Effector CD4-positive, alpha-beta T cell (primary cell): Measurements from ENCODE around the gene SRRM3.
"Not testable (repeated sequence)": the region's sequence is repeated elsewhere in the genome, so short reads cannot be mapped to it uniquely, and the experiment has no call there.

ENCODE experiments used
- DNase-seq: peaks from one replicate; pipeline ENCODE4 v3.0.0-alpha.2; 2020

The SRRM3 gene

DNA sequence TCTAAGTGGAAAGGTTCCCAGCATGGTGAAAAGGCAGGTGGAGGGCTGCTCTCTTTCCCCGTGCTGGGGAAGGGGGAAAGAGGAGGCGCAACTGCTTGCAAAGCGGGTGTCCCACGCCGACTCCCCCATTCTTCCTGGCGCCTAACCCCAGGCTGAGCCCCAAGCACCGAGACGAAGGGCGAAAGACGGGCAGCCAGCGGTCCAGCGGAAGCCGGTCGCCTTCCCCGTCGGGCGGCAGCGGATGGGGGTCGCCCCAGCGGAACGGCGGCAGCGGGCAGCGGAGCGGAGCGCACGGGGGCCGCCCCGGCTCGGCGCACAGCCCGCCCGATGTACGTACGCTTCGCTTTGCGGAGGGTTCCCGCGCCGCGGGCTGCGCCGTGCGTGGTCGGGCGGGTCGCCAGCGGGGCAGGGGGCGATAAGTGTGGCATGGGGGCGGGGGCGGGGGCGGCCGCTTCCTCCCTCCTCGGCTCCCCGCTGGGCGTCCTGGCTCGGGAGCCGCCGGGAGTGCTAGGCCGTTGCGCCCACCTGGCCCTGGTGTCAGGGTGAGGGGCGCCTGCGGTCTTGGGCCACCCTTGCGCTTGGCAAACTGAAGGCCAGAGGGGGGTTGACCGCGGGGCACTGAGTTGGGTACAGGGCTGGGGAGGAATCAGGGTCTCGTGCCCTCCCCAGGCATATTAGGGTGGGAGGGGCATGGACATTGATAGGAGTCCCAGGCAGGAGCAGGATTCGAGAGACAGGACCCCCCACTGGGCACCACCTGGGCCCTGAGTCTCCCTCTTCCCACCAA lies 65.6 kb downstream of the SRRM3 start:
- no peak for DNase-seq

DNA sequence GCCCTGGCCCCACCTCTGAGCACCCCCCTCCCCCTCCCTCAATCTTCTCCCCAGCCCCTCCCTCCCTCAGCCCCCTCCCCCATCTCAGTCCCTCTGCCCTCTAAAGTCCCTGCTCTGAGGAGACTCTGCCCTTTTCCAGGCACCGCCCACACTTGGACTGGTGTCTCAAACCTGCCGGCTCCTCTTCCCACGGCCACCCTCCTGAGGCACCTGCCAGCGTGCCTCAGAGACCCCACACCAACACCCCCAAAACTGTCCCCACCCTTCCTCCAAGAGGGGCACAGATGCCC lies 66.1 kb downstream of the SRRM3 start:
- DNase-seq = no peak

DNA sequence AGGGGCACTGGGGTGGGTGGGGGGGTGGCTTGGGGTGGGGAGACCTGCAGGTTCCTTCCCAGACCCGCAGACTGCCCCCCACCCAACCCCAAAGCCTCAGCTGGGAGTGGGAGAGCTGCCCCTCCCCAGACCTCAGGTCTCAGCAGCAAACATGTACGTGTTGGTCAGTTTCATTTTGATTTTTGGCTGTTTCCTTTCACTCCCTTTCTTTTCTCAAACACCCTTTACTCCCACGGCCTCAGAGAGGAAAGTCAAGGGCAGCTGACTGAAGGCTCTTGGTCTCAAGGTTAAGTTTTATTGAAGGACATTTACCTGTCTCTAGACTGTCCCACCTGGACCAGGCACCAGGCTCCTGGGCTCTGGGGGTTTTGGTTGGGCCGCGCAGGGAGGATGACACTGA lies 66.7 kb downstream of the SRRM3 start:
- no peak for DNase-seq

DNA sequence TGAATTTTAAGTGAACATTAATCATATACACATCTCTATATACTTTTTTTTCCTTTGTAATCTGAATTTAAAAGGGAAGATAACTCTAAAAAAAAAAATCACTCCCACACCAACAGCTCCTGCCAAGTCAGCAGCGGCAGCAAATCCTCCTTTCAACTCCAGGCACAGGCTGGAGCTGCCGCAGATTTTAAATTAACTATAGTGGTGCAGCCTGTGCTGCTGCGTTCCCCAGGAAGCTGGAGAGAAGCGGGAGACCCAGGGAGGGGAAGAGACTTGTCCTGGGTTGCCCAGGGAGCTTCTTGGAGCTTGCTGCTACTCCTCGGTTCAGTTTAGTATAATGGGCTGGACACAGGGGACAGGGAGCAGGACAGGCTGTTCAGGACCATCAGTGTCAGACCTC lies 68.2 kb downstream of the SRRM3 start:
- DNase-seq = no peak

DNA sequence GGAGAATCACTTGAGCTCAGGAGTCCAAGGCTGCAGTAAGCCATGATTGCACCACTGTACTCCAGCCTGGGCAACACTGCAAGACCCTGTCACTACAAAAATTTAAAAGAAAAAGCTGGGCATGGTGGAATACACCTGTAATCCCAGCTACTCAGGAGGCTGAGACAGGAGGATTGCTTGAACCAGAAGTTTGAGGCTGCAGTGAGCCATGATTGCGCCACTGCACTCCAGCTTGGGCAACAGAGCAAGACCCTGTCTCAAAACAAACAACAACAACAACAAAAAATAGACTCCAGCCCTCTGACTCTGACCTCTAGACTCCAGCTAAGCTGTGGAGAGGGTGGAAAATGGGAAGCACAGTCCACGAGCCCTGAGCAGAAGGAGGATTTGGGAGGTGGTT lies 69.7 kb downstream of the SRRM3 start:
- not testable (repeated sequence) for DNase-seq

DNA sequence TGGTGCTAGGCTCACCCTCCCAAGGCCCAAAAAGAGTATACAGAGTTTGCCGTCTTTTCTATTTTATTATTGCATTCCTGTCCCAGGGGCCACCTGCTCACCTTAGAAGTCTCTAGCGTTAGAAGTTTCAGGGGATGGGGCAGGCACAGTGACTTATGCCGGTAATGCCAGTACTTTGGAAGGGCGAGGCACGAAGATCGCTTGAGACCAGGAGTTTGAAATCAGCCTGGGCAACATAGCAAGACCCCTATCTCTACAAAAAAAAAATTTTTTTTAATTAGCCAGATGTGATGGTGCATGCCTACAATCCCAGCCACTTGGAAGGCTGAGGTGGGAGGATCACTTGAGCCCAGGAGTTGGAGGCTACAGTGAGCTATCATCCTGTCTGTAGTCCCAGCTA lies 70.4 kb downstream of the SRRM3 start:
- no peak for DNase-seq

DNA sequence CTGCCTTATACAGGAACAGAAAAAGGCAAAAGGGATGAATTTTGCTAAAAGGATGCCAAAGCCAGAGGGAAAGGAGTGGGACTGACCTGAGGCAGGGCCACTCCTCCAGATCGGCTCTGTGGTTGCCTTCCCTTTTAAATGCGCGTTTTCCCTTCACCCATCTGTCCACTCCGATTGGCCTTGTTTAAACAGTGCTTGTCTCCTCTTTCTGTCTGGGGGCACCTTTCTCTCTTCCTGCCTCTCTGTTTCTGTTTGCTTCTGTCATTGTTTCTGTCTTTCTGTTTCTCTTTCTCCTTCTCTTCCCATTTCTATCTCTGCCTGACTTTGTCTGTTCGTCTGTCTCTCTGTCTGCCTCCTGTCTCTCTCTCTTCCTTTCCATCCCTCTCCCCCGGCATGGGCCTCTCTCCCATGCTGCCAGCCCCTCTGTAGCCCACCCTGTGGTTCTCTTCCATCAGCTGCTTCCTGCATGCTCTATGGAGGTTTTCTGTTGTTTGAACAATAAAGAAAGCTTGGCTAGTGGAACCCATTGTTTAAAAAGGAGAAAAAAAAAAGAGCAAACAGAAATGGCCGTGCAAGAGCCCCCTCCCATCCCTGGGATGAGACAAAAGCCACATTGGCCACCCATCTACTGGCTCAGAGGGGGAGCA lies 71.3 kb downstream of the SRRM3 start:
- no peak for DNase-seq

DNA sequence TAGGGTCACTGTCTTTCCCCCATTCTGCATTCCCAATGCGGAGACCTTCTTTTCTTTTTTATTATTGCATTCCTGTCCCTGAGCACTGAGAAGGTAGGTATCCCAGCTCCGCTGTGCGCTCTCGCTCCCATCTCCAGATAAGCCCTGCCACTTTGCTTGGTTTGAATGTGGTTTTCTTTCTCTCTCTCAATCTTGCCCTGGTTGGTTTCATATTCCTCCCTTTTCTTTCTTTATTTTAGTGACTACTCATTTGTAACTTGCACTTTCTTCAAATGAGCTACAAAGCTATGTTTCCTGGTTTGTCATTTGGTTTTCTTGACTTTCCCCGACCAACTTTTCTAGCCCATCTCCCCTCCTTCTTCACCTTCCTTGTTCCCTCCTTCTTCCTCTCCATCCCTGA lies 71.8 kb downstream of the SRRM3 start:
- no peak for DNase-seq

DNA sequence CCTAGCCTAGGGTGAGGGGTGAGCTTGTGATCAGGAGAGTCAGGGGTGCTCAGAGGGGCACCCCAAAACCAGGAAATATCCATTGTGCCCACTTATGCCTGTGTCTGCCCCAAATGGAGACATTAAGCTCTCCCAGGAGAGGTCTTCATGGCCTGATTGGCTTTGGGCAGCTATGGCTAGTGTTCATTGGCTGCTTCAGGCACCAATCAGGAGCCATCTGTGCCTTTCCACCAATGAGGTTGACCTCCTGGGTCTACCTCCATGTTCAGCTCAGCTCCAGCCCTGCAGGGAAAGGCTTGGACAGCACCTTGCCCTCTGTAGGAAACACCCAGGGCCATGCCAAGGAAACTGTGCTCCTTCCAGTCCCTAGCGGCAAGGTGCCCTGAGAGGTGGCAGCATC lies 76.8 kb downstream of the SRRM3 start:
- DNase-seq = no peak

DNA sequence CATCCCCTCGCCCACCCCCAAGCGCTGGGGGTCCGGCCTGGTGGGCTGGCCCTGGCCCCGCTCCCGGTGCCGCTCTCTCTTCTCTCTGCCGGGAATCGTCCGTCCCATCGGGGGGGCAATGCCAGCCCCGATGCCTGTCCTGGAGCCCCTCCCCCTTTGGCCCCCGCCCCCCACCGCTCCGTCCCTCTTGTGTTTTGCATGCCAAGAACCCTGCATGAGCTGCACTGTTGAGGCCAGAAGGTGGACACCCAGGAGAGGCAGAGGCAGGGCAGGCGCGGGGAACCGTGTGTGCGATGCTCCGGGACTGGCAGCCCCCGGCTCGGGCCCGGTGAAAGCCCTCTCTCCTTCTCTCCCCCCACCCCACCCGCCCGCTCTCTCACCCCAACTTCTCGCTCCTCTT lies 78.7 kb downstream of the SRRM3 start:
- no peak for DNase-seq

DNA sequence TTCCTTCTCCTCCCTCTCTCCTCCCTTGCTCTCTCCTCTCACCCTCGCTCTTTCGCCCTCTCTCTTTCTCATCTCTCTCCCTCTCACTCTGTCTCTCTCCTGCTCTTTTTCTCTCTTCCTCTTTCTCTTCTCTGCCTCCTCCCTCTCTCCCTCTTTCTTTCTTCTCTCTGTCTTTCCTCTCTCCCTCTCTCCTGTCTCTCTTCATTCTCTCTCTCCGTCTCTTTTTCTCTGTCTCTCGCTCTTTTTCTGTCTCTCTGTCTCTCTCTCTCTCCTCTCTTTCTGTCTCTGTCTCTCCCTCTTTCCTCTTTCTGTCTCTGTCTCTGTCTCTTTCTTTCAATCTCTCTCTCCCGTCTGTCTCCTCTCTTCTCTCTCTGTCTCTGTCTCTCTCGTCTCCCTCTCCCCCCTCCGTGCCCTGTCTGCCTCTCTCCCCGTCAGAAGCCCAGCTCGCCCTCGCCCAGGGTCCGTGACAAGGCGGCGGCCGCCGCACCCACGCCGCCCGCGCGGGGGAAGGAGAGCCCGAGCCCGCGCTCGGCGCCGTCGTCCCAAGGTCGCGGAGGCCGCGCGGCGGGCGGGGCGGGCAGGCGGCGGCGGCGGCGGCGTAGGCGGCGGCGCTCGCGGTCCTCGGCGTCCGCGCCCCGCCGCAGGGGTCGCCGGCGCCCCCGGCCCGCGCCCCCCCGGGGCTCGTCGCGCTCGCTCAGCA lies 79.5 kb downstream of the SRRM3 start:
- no peak for DNase-seq

DNA sequence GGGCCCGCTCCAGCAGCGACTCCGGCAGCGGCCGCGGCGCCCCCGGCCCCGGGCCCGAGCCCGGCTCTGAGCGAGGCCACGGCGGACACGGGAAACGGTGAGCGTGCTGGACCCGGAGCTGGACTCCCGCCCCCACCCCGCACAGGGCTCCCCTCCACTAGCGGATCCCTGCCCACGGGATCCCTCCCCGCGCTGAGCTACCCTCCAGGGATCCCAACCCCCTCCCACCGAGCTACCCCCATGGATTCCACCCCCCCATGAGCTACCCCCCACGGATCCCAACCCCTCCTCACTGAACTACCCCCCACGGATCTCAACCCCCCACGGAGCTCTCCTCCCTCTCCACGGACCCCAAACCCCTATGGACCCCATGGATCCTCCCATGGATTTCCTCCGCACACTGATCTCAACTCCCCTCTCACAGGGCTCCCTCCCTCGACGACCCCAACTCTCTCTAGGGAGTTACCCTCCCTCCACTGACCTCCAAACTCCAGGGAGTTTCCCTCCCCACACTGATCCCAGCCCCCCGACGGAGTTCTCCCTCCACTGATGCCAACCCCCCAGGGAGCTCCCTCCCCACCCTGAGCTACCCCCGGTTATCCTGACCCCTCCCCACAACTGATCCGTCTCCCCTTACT lies 80.1 kb downstream of the SRRM3 start:
- no peak for DNase-seq

DNA sequence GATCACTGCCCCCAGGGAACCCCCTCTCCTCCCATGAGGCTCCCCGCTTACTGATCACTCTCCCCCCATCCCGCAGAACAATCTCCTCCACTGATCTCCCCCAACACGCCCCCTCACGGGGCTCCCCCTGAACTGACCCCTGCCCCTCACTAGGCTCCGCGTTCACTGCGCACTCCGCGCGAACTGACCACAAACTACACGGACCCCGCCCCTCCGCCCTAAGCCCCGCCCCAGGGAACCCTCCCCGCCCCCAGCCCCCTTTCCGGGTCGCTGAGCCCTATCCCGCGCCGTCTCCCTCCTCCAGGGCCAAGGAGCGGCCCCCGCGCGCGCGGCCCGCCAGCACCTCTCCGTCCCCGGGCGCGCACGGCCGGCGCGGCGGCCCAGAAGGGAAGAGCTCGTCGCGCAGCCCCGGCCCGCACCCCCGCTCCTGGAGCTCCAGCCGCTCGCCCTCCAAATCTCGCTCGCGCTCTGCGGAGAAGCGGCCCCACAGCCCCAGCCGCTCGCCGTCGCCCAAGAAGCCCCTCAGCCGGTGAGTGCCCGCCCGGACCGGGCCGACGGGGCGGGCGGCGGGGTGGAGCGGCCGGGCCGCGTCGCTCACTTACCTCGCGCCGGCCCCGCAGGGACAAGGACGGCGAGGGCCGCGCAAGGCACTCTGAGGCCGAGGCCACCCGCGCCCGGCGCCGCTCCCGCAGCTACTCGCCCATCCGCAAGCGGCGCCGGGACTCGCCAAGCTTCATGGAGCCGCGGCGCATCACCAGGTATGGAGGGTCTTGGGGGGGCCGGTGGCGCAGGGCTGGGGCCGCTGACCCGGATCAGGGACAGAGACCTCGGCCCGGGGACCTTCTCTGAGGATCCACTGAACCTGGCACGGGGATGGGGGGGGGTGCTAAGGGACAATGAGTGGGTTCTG lies 80.9 kb downstream of the SRRM3 start:
- DNase-seq = no peak

DNA sequence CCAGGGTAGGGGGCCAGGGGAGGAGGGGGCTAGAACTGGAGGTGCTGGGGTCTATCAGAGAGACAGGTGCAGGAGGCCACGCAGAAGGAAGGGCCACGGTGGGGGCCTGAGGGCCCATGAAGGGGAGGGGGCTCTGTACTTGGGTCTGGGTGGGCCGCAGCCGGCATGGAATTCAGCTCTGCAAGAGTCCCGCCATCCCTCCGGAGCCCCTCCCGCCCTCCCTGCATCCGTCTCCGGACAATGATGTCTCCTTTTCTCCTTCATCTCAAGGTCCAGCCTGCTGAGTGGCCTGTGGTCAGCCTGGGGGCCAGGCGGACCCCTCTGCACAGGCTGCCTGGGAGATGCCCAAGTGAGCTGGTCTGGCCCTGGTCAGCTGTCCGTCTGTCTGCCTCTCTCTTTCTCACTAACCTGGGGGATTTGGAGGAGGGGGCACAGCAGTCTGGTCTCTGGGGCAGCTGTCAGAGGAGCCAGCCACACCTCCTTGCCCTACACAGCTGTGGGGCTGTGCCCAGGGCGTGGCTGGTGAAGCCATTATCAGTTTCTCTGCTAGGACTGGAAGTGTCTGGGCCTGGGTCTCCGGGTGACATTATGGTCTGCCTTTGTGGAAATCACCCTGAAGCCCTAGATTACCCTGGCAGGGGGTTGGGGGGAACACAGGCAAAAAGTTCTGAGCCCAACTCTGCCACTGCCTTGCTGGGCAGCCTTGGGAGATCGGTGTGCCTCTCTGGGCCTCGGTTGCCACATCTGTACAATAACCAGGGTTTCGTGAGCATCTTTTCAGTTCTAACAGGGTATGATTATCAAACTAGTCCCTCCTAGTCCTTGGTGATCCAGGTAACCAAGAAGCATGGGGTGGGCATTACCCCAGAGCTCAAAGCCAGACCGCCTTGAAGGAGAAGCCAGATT lies 81.8 kb downstream of the SRRM3 start:
- DNase-seq = no peak

DNA sequence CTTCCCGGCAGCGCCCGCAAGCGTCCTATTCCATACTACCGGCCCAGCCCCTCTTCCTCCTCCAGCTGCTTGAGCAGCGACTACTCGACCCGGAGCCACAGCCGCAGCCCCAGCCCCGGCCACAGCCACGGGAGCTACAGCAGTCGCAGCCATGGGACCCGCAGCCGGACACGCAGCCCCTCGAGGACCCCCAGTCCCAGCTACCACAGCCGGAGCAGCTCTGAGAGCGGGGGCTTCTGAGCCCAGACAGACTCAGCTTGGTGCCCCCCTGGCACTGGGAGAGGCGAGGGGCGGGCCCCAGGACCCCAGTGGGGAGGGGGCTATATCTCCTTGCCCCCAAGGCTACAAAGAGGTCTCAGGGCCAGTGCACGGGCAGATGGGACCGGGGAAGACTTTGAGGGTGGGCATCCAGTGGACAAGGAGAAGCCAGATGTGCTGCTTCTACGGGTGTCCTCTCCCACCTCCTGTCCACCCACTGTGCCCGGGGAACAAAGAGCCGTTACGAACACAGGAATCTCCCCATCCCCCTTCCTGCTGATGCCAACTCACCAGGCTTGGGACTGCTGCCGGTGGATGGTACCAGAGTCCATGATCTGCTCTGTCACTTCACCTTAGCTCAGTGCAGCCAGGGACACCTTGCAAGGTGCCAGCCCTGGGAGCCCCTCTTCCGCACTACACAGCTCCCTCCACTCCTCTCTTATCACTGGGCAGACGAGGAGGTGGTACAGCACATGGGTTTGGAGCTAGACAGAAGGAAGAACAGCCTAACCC lies 84.1 kb downstream of the SRRM3 start:
- no peak for DNase-seq

DNA sequence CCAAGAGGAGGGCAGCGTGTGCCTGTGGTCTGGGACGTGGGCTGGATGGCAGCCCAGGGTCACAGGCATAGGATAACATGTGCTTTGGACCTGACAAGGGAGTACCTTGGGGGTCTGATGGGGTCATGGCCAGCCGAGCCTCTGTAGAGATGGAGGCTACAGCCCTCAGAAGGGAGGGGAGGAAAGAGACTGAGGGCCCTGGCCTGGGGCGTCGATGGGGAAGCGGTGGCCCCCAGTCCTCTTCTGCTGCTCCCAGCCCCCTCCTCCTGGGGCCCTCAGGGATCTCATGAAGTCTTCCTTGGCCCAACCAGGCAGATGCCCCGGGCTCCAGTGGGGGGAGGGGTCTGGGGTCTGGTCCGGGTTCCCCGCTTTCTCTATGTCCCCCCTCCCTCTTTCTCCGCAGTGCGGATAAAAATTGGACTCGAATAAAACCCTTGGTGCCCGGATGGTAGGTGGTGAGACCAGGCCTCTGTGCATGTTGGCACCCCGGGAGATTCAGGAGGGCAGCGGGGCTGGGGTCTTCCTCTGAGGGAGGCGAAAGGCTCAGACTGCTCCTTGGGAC lies 85.2 kb downstream of the SRRM3 start:
- DNase-seq = no peak

DNA sequence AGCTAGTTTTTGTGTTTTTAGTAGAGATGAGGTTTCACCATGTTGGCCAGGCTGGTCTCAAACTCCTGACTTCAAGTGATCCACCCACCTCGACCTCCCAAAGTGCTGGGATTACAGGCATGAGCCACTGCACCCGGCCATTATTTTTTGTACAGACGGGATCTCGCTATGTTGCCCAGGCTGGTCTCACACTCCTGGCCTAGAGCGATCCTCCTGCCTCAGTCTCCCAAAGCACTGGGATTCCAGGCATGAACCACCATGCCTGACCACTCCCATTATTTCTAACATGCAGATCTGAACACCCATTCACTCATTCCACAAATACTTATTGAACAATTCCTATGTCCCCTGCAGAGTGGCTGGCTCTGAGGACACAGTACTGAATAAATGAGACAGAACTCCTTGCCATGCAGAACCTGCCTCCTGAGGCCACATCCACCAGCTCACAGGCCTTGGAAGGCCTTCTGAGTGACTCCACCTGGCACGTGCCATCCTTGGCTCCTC lies 89.2 kb downstream of the SRRM3 start:
- not testable (repeated sequence) for DNase-seq

DNA sequence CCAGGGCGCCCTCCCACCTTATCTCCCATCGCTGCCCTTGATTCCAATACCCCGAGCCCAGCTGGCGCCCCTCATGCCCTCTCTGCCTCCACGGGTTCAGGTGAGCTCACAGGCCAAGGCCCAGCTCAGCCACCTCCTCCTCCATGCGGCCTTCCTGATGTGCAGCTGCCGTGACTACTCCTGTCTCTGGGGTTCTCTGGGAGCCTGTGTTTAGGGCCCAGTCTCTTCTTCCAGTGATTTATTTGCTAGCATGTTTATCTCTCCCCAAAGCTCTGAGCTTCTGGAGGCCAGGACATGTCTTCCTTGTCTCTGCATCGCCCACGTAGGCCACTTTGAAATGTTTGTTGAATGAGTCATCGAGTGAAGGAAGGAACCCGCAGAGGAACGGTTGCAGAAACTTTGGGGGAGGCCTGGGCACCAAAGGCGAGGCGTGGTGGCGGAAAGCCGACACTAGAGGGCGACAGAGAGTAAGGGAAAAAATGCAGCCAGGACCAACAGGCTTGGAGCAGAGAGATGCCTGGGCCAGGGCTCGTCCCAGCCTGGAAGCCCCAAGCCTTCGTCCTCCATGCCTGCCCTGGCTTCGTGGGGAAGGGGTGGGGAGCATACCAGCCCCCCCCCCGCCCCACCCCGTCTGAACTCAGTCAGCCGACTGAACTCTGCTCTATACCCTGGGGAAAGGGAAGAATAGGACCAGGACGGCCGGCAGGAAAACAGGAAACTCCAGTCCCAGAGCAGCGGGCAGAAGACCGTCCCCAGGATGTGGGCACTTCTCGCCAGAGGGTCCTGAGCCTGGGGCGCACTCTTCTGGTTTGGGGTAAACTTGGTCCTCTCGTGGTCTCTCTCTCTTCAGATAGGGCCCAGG lies 89.9 kb downstream of the SRRM3 start:
- DNase-seq = peak; percentile 76

DNA sequence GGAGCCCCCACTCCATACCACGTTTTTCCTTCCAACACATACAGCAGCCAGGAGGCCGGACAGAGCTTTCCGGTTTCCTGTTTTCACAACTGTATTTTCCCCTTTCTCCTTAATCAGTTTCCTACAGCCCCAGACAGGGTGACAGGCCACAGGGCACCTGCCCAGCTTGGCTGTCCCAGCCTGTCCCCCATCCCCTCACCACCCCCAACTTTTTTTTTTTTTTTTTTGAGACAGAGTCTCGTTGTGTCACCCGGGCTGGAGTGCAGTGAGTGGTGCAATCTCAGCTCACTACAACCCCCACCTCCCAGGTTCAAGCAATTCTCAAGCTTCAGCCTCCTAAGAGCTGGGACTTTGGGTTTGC lies 90.5 kb downstream of the SRRM3 start:
- DNase-seq = no peak
